ENCODE measurements around the gene GPR17.

The GPR17 gene

DNA sequence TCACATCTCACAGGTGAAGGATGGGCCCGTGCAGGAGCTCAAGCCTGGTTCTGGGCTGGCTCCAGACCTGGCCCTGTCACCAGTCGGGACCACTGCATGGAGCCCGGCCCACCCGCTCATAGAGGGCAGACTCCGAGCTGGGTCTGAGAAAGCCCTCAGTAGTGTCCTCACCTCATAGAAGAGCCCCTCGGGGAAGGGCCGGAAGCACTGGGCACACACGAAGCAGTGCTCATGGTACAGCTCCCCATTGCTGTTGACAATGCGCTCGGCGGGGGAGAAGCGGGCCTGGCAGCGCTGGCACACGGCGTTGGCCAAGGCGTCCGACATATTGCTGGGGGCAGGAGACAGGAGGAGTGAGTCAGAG lies 11.3 kb downstream of the GPR17 start:
- no peak for DNase-seq

- DNase-seq, result no peak
Measured at GRCh38 chr2:127658146-127658545, 12.2 kb downstream of the GPR17 start.

- DNase-seq, result no peak
Measured at GRCh38 chr2:127658641-127659407, 12.9 kb downstream of the GPR17 start.

GRCh38 chr2:127659408-127660290 lies 13.7 kb downstream of the GPR17 start:
- DNase-seq, result no peak

DNA sequence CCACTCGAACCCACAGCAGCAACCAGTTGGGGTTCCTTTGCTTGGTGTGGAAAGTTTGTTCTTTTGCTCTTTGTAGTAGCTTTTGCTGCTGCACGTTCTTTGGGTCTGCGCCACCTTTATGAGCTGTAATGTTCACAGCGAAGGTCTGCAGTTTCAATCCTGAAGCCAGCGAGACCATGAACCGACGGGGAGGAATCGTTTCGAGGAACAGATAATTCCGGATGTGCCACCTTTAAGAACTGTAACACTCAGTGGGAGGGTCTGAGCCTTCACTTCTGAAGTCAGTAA lies 14.3 kb downstream of the GPR17 start:
- no peak for DNase-seq

GRCh38 chr2:127661072-127661649 lies 15.2 kb downstream of the GPR17 start:
- DNase-seq, result no peak

- no peak for DNase-seq
Measured at GRCh38 chr2:127661949-127662510, 16.1 kb downstream of the GPR17 start.

DNA sequence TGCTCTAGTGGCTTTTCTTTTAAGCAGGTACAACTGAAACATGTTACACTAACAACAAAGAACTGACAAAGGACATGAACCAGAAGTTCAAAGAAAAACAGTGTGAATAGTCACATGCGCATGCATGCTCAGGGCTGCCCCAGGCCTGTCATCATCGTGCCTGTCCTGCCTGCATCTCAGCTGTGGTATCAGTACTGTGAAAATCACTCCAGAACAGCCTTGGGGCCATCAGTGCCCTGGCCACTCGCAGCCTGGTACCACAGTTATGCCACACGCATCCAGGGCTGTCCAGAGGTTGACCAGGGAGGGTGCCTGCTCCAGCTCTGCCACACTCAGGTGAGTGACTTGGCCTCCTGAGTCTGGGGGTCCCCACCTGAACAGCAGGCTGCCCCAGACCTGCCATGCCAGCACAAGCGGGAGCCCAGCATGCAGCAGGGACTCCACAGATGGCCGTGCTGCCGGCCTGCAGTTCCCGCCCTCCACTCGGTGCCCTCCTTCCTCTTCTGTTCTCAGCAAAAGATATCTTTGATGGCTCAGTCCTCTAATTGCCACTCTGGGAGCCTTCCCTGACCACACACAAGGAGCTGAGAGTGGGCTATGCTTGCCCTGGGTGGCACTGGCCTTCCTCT lies 17.1 kb downstream of the GPR17 start:
- DNase-seq, result no peak

DNA sequence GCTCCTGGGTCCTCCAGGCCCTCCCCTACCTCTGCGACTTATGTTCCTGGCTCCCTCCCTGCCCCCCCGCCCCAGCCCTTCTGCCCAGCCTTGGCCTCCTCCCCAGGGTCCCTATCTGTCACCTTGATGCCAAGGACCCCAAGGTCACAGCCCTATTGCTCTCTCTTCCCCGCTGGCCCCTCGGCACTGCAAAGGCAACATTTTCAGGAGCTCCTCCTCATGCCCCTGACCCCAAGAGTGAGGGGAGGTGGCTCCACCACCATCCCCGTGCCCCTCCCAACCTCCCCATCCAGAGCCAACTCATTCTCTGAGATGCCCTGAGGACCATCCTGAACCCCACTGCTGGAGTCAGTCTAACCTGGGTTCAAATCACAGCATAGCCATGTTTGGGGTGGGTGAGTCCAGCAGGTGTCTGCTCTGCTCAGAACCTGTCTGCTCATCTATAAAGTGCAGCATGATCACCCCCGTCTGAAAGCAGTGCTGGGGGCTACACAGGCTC lies 17.7 kb downstream of the GPR17 start:
- no peak for DNase-seq

GRCh38 chr2:127664065-127664894 lies 18.3 kb downstream of the GPR17 start:
- DNase-seq, result peak; percentile 14

DNA sequence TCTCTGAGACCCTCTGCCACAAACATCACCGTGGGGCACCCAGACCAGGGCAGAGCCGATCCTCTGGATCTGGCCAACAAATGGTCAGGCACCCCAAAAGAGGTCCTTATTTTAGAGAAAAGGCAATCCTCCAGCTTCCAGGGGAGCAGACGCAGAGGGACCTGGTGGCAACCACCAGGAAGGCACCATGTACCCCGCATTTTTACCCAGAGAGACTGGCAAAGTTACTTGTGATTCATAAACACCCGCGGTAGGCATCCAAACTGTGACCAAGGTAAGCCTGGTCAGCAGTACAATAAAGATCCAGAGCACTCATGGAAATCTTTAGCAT lies 18.9 kb downstream of the GPR17 start:
- no peak for DNase-seq

GRCh38 chr2:127665267-127665893 lies 19.4 kb downstream of the GPR17 start:
- DNase-seq, result no peak

- no peak for DNase-seq
Measured at GRCh38 chr2:127669056-127669455, 23.1 kb downstream of the GPR17 start.

DNA sequence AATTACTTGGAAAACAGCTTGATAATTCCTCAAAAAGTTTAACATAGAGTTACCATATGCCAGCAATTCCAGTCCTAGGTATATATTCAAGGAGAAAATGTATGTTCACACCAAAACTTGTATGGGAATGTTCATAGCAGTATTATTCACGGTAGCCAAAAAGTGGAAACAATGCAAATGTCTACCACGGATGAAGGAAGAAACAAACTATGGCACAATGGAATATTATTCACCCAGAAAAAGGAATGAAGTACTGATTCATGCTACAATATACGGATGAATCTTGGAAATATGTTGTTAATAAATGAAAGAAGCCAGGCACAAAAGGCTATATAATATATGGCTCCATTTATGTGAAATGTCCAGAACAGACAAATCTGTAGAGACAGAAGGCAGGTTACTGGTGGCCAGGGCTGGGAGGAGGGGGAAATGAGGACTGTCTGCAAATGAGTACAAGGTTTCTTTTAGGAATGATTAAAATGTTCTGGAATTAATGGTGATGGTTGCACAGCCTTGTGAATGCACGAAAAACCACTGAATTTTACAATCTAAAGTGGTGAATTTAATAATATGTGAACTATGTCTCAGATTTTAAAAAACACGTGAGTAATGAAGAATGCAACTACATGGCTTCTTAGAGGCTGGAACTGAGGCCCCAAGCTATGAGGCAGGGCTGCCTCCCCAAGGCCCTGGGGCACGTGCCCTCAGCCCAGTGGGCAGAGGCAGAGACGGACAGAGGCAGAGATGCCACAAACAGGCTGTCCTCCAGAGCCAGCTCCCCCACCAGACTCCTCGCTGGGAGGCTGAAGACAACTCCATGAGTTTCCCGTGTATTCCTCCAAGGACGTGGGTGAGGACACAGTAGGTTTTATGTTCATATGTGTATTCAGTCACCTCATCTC lies 24.4 kb downstream of the GPR17 start:
- DNase-seq, result no peak

DNA sequence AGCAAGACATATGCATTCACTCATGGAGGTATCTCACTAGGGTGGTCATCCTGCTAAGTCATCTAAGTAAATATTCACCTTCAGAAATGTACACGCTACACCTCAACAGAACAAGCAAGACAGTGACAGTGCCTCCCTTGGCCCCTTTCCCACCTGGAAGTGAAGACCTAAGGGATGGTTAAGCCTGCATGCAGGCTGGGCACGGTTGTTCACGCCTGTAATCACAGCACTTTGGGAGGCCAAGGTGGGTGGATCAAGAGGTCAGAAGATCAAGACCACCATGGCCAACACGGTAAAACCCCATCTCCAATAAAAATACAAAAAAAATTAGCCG lies 25.0 kb downstream of the GPR17 start:
- DNase-seq, result no peak

GRCh38 chr2:127671557-127672302 lies 25.8 kb downstream of the GPR17 start:
- DNase-seq, result no peak

DNA sequence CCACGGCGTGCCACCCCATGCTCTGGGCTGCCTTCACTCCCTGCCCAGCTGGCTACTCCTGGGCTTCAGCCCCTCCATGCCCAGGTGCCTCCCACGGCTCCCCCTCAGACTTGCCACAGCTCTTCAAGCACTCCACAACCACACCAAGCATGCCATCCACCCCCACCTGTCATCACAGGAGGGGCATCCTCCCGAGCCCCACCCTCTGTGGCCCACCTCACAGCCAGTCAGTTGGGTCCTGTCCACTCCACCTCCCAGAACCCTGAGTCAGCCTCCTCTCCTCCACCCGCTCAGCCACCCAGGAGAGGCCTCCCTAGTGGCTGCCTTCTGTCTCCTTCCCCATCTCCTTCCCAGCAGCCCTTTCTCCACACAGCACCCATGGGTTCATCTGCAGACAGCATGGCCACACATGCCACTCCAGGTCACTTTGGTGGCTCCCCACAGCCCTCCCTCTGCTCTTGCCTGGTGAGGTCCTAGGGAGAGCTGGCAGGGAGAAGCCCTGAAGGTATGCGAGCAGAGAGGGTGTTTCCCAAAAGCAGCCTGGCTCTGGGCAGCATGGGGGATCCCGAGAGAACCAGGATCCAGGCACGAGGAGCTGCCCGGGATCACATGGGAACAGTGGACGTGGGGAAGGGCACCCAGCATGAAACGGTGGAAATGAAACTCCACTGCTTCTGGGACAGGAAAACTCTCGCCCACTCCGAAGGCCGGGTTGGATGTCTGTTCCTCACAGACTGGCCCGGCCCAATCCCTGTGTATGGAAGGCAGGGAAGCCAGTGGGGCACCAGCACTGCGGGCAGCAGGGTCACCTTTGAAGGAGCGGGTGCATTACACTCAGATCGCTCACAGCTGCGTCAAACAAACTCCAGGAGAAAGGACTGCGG lies 26.6 kb downstream of the GPR17 start:
- no peak for DNase-seq

- no peak for DNase-seq
Measured at GRCh38 chr2:127673291-127674069, 27.5 kb downstream of the GPR17 start.

All from NCI-H69 (cell line).